HepG2 (cell line): ENCODE measurements around the gene RAB17. TPM values are rescaled to one million over a fixed set of nuclear protein-coding genes. Genes with fewer than 3 reads are reported as not detected.
A peak's percentile ranks its signal among the peaks of the same experiment; 100 is the strongest.

Source experiments
- HNRNPK ChIP-seq: fragments of 200-400 bp; formaldehyde crosslinking; IDR thresholded peaks from 2 replicates; pipeline ENCODE4 v1.6.1; 2018; ENCODE audit warnings: low read length, low read depth, moderate library complexity, mild to moderate bottlenecking; ENCODE audit not compliant: poor library complexity, severe bottlenecking
- HOXA3 ChIP-seq: sonication (generic); formaldehyde crosslinking; IDR thresholded peaks from 2 replicates; pipeline ENCODE4 v1.5.0; 2020; ENCODE audit warnings: missing genetic modification reagents
- KLF15 ChIP-seq: sonication (generic); formaldehyde crosslinking; IDR thresholded peaks from 2 replicates; pipeline ENCODE4 v1.8.1; 2023; ENCODE audit warnings: borderline replicate concordance, mild to moderate bottlenecking, inconsistent platforms, missing genetic modification reagents, mixed read lengths
- MYNN ChIP-seq: sonication (generic); formaldehyde crosslinking; IDR thresholded peaks from 2 replicates; pipeline ENCODE4 v1.4.0; 2020; ENCODE audit warnings: mild to moderate bottlenecking, low read depth, missing genetic modification reagents
- NBN ChIP-seq: fragments of 450-650 bp; conservative IDR thresholded peaks from 2 replicates; pipeline ENCODE4 v1.6.1; 2017
- SMARCC2 ChIP-seq: fragments of 450-650 bp; IDR thresholded peaks from 2 replicates; pipeline ENCODE4 v1.6.1; 2017; ENCODE audit warnings: antibody characterized with exemption, mild to moderate bottlenecking
- SNAPC4 ChIP-seq: sonication (generic); formaldehyde crosslinking; IDR thresholded peaks from 2 replicates; pipeline ENCODE4 v1.4.0; 2020; ENCODE audit warnings: mild to moderate bottlenecking, missing genetic modification reagents
- SYNCRIP ChIP-seq: fragments of 200-400 bp; formaldehyde crosslinking; IDR thresholded peaks from 2 replicates; pipeline ENCODE4 v1.6.1; 2018; ENCODE audit warnings: mild to moderate bottlenecking, low read depth, low read length; ENCODE audit not compliant: insufficient read depth
- TAF1 ChIP-seq: sonication (generic); formaldehyde crosslinking; IDR thresholded peaks from 2 replicates; pipeline ENCODE4 v1.4.0; 2020; ENCODE audit warnings: missing genetic modification reagents
- ZBTB39 ChIP-seq: sonication (generic); formaldehyde crosslinking; IDR thresholded peaks from 2 replicates; pipeline ENCODE4 v1.5.0; 2020; ENCODE audit warnings: missing genetic modification reagents
- ZFY ChIP-seq: sonication (generic); formaldehyde crosslinking; IDR thresholded peaks from 2 replicates; pipeline ENCODE4 v1.4.0; 2020; ENCODE audit warnings: missing genetic modification reagents
- ZNF34 ChIP-seq: sonication (generic); formaldehyde crosslinking; IDR thresholded peaks from 2 replicates; pipeline ENCODE4 v1.4.0; 2020; ENCODE audit warnings: mild to moderate bottlenecking, missing genetic modification reagents, borderline replicate concordance
- ZNF407 ChIP-seq: sonication (generic); formaldehyde crosslinking; IDR thresholded peaks from one replicate; pipeline ENCODE4 v1.5.1; 2020; ENCODE audit warnings: mild to moderate bottlenecking, missing genetic modification reagents; ENCODE audit errors: not compliant biosample characterization
- polyA plus RNA-seq, 8 experiments: library from polyadenylated mRNA; depleted of rRNA in 3 of 8; stranded (reverse) in 7 of 8; unstranded in 1 of 8; fragments of >200 nt; fragmentation: Illumina TruSeq in 4 of 8; extraction: Trizol in 4 of 8; gene quantifications; 2 replicates each; pipeline versions ENCODE4 v1.2.1 to v1.2.3, GENCODE V29; 2011 to 2016; ENCODE audit warnings: low read depth in 4 of 8, missing spikeins in 1 of 8, mixed read lengths in 1 of 8; ENCODE audit not compliant: insufficient read depth in 1 of 8
- total RNA-seq, 5 experiments: library from RNA; depleted of rRNA; stranded (reverse); fragments of >200 nt; fragmentation: Illumina TruSeq; extraction: Trizol; gene quantifications; 2 replicates each; pipeline ENCODE4 v1.2.3, GENCODE V29; 2016; ENCODE audit warnings: low read depth in 1 of 5

Gene RAB17
- total and polyA plus RNA-seq, 2 of the 13 experiments (the other 11 are each of a cell fraction or from before 2014, with no cell fraction given): 68.0 to 124 TPM

GRCh38 chr2:237551071-237551574 lies 39.4 kb downstream of the RAB17 start (continued):
- peak; percentile 40 for TF ChIP-seq ZNF407
- no peak for TF ChIP-seq KLF15
- TF ChIP-seq ZNF34 (CRISPR knock-in tag): no peak
- no peak for TF ChIP-seq MYNN
- TF ChIP-seq SNAPC4 (CRISPR knock-in tag): no peak
- peak; percentile 66; the same call in 1 of the 2 replicates for TF ChIP-seq HOXA3
- no peak for TF ChIP-seq SMARCC2
- peak; percentile 46; the same call in 1 of the 2 replicates for TF ChIP-seq ZFY (CRISPR knock-in tag)
- no peak for TF ChIP-seq TAF1 (CRISPR knock-in tag)
- TF ChIP-seq NBN: no peak
- TF ChIP-seq HNRNPK: no peak
- no peak for TF ChIP-seq ZBTB39 (CRISPR knock-in tag)
- TF ChIP-seq SYNCRIP: no peak
